ENCODE data around the gene CTDNEP1.

The CTDNEP1 gene

DNA sequence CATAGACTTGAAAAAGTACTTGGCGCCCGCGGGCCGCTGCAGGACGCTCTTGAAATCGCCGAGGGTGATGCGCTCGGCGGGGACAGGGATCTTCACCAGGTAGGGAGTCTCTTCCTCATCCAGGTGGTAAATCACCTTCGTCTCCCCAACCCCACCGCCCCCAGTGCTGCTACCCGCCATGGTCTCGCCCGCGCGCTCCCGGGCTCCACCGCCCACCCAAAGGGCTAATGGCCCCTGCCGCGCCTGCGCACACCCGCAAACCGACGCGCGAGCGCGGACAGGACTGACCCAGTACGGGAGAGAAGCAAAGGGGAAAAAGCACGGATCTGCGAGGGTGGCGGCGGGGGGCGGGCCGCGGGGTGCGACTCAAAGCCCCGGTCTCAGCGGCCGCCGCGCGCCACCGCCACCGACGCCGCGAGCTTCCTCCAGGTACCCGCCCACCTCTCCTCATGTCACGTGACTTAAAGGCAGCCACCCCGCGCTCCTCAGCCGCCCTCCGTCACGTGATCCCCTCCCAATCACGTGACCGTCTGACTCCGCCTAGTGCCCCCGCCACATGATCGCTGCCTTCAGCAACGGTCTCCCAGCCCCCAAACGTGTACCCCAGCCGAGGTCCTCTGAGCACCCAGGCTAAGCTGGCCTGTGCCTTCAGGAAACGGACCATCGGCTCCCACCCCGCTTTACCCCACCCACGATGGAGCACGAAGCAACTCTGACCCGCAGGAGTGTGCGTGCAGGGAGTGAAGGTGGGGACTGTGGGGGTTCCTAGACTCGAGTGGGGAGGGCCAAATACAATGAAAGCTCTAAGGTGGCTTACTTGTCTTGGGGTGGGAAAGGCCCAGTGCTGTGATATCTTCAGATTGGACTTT lies 17.2 kb downstream of the CTDNEP1 start, which contains the start of gene DVL2:
Gene DVL2 (minus strand): TSS at position 435 of the 869 bp plus-strand sequence. CDS start 255 bp downstream, at position 180.
- Histone ChIP-seq H3K36me3 (ENCODE audit: control insufficient read depth, low read depth, low read length) (peaks cover 35% of the 10 kb centered on the region), H3K27ac (ENCODE audit: low read length) (peak within 1 kb of the TSS; percentile 85), H3K4me3 (ENCODE audit: low read length) (peak within 1 kb of the TSS; percentile 96), H3K9me3 (ENCODE audit: control insufficient read depth, low read depth, low read length) (no peaks in the 10 kb centered on the region), H3K27me3 (ENCODE audit: control insufficient read depth, insufficient read depth, low read length) (no peaks in the 10 kb centered on the region), H3K4me1 (ENCODE audit: control insufficient read depth, low read depth, low read length) (peaks cover 13% of the 10 kb centered on the region), H3K9ac (ENCODE audit: low read length) (peak within 1 kb of the TSS; percentile 95)

DNA sequence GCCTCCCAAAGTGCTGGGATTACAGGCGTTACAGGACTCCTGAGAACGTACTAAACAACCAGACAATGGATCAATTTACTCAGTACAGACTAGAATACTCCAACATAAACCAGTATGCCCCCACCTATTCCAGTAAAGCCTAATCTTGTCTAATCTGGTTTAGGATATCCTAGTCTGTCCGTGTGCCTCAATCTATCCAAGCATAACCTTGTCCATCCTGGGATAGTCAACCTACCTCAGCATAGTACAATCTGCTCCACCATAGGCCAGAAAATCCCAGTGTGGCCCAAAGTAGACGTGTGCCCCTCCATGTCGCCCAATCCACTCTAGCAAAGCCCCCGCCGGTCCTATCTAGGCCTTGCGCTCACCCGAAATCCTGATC lies 17.8 kb downstream of the CTDNEP1 start:
- peak overlapping the region; percentile 85 for H3K27ac ChIP-seq (ENCODE audit: low read length)
- H3K36me3 ChIP-seq (ENCODE audit: control insufficient read depth, low read depth, low read length) = peaks cover 41% of the 10 kb centered on the region
- peak overlapping the region; percentile 96 for H3K4me3 ChIP-seq (ENCODE audit: low read length)
- H3K9ac ChIP-seq (ENCODE audit: low read length) = peak overlapping the region; percentile 95
- peaks cover 13% of the 10 kb centered on the region for H3K4me1 ChIP-seq (ENCODE audit: control insufficient read depth, low read depth, low read length)
- no peaks in the 10 kb centered on the region for H3K27me3 ChIP-seq (ENCODE audit: control insufficient read depth, insufficient read depth, low read length)
- H3K9me3 ChIP-seq (ENCODE audit: control insufficient read depth, low read depth, low read length) = no peaks in the 10 kb centered on the region

DNA sequence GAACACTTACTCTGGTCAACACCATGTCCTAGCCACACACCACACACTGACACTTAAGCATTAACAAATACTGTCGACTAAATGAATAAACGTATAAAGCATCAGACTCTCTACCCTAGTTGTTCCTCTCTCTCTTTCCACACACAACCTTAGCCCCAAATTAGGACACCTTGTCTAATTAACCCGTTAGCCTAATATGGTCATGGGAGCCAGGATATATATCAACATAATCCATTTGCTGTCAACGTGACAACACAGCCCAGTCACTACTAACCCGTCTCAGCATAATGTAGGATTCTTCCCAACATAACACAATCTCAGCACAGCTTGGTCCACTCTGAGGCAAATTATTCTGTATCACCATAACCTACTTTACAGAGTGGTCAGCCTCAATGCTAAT lies 19.4 kb downstream of the CTDNEP1 start:
- no peak overlapping the region for H3K9ac ChIP-seq (ENCODE audit: low read length)
- peak overlapping the region; percentile 13 for H3K4me3 ChIP-seq (ENCODE audit: low read length)
- peaks cover 50% of the 10 kb centered on the region for H3K36me3 ChIP-seq (ENCODE audit: control insufficient read depth, low read depth, low read length)

DNA sequence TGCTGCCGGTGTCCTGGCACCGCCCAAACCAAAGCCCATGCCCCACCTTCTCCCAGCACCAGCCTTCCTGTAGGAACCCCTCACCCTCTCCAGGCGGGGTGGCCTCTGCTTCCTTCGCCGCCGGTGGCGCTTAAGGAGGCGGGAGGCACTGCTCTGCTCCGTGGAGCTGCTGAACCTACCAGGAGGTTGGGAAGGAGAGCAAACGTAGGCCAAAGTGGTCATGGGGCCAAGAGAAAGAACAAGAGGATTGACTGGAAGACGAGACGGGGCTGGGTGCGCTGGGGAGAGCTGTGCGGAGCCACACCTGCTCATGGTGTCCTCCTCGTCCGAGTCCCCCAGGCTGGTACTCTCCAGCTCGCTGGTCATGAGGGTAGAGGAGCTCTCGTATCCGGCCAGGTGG lies 22.0 kb downstream of the CTDNEP1 start:
- Histone ChIP-seq H3K9ac (ENCODE audit: low read length) (no peak overlapping the region), H3K36me3 (ENCODE audit: control insufficient read depth, low read depth, low read length) (peaks cover 50% of the 10 kb centered on the region)

More for the DNA sequence above, 19.4 kb downstream of the CTDNEP1 start:
- Histone ChIP-seq H3K27ac (ENCODE audit: low read length) (no peak overlapping the region), H3K4me1 (ENCODE audit: control insufficient read depth, low read depth, low read length) (peaks cover 8% of the 10 kb centered on the region), H3K27me3 (ENCODE audit: control insufficient read depth, insufficient read depth, low read length) (no peaks in the 10 kb centered on the region), H3K9me3 (ENCODE audit: control insufficient read depth, low read depth, low read length) (no peaks in the 10 kb centered on the region)

DNA sequence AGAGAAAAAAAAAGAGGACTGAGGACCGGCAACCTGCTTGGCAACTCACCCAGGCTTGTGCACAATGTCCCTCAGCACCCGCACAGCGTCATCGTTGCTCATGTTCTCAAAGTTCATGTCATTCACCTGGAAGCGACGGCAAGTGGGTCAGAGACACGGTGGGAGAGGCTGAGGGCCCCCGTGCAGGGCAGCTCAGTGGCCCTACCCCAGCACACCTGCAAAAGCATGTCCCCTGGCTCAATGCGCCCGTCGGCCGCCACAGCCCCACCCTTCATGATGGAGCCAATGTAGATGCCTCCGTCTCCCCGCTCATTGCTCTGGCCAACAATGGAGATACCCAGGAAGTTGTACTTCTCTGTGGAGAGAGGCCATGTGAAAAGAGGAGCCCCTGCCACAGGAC lies 22.6 kb downstream of the CTDNEP1 start:
- Histone ChIP-seq H3K4me3 (ENCODE audit: low read length) (no peak overlapping the region), H3K27me3 (ENCODE audit: control insufficient read depth, insufficient read depth, low read length) (no peaks in the 10 kb centered on the region), H3K36me3 (ENCODE audit: control insufficient read depth, low read depth, low read length) (peaks cover 55% of the 10 kb centered on the region), H3K9me3 (ENCODE audit: control insufficient read depth, low read depth, low read length) (no peaks in the 10 kb centered on the region), H3K4me1 (ENCODE audit: control insufficient read depth, low read depth, low read length) (no peaks in the 10 kb centered on the region), H3K27ac (ENCODE audit: low read length) (no peak overlapping the region), H3K9ac (ENCODE audit: low read length) (no peak overlapping the region)

More for the DNA sequence above, 22.0 kb downstream of the CTDNEP1 start:
- no peaks in the 10 kb centered on the region for H3K27me3 ChIP-seq (ENCODE audit: control insufficient read depth, insufficient read depth, low read length)
- no peak overlapping the region for H3K4me3 ChIP-seq (ENCODE audit: low read length)
- H3K9me3 ChIP-seq (ENCODE audit: control insufficient read depth, low read depth, low read length) = no peaks in the 10 kb centered on the region
- H3K4me1 ChIP-seq (ENCODE audit: control insufficient read depth, low read depth, low read length) = peaks cover under 1% of the 10 kb centered on the region
- H3K27ac ChIP-seq (ENCODE audit: low read length) = no peak overlapping the region

DNA sequence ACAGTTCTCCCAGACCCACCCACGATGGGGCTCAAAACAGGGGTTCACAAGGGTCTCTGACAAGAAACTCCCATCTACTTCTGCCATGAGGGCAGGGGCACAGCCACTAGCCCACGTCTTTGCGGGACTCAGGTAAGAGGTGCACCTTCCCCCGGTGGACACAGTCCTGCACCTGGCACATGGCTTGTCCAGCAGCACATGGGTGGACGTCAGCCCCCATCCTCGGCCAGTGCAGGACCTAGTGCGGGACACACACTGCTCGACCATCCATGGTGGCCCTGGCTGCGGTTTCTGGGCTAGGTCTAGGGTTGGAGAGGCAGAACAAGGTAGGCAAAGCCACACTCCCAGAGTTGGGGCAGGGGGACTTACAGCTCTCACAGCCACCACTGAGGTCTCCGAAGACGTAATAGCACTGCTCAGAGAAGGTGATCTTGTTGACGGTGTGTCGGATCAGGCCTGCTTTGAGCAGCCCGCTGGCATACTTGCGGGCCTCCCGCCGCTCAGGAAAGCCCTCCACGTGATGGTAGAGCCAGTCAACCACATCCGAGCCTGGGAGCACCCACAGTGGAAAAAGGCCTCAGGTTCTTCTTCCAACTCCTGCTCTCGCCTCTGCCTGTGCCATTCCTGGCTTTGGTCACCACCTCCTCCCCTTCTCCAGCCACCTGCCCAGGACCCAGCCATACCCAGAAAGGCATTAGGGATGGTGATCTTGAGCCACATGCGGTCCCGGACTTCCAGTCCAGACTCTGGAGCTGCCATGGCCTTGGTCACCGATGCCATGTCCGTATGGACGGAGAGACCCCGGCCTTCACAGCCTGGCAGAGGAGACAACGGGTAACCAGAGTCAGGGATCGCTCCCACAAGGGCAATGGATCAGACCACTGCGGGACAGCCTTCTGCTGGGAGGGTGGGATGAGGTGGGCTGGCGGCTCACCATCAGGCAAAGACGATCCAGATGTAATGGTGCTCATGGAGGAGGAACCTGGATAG lies 24.5 kb downstream of the CTDNEP1 start:
- Histone ChIP-seq H3K4me1 (ENCODE audit: control insufficient read depth, low read depth, low read length) (no peaks in the 10 kb centered on the region), H3K9ac (ENCODE audit: low read length) (no peak overlapping the region), H3K27me3 (ENCODE audit: control insufficient read depth, insufficient read depth, low read length) (no peaks in the 10 kb centered on the region), H3K36me3 (ENCODE audit: control insufficient read depth, low read depth, low read length) (peaks cover 74% of the 10 kb centered on the region), H3K4me3 (ENCODE audit: low read length) (no peak overlapping the region), H3K27ac (ENCODE audit: low read length) (no peak overlapping the region), H3K9me3 (ENCODE audit: control insufficient read depth, low read depth, low read length) (no peaks in the 10 kb centered on the region)

DNA sequence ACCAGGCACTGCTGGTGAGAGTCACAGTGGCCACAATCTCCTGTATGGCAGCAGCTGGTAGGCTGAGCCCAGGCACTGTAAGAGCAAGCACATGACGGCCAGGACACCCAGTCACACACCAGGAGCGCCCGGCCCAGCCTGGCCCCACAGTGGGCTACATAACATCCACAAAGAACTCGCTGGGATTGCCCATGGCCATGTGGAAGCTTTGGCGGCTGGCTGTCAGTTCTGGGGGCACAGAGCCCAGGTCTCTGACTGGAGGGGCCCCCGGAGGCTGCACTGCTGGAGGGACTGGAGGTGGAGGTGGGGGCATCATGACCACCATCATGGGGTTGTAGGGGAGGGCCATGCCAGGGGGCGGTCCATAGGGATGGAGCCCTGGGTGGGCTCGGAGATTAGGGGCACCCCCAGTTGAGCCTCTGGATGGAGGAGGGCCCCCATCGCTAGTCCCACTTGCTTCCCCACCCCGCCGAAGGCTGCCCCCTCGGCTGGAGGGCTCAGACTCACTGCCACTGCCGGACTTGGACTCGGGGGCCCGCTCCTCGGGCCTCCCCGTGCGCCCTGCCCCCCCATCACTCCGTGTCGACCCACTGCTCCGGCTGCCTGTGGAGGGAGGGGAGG lies 25.7 kb downstream of the CTDNEP1 start:
- H3K36me3 ChIP-seq (ENCODE audit: control insufficient read depth, low read depth, low read length) = peaks cover 74% of the 10 kb centered on the region
- H3K9me3 ChIP-seq (ENCODE audit: control insufficient read depth, low read depth, low read length) = no peaks in the 10 kb centered on the region
- H3K4me1 ChIP-seq (ENCODE audit: control insufficient read depth, low read depth, low read length) = no peaks in the 10 kb centered on the region
- no peaks in the 10 kb centered on the region for H3K27me3 ChIP-seq (ENCODE audit: control insufficient read depth, insufficient read depth, low read length)
- no peak overlapping the region for H3K9ac ChIP-seq (ENCODE audit: low read length)
- no peak overlapping the region for H3K4me3 ChIP-seq (ENCODE audit: low read length)
- H3K27ac ChIP-seq (ENCODE audit: low read length) = no peak overlapping the region

DNA sequence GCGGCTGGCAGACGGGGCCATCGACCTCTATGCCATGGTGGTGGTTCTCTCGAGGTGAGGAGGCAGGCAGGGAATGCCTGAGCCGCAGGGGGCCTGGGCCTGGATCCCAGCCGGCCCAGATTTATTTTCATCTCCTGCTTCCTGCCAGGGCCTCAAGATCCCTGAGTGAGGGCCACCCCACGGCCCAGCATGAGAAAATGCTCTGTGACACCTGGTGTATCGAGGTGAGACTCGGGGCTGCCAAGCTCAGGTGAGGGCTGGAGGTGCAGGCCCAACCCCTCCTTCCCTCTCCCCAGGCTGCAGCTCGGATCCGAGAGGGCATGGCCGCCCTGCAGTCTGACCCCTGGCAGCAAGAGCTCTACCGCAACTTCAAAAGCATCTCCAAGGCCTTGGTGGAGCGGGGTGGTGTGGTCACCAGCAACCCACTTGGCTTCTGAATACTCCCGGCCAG lies 26.8 kb downstream of the CTDNEP1 start:
- Histone ChIP-seq H3K36me3 (ENCODE audit: control insufficient read depth, low read depth, low read length) (peaks cover 68% of the 10 kb centered on the region), H3K27me3 (ENCODE audit: control insufficient read depth, insufficient read depth, low read length) (no peaks in the 10 kb centered on the region), H3K27ac (ENCODE audit: low read length) (no peak overlapping the region), H3K9me3 (ENCODE audit: control insufficient read depth, low read depth, low read length) (no peaks in the 10 kb centered on the region), H3K4me1 (ENCODE audit: control insufficient read depth, low read depth, low read length) (peaks cover 5% of the 10 kb centered on the region), H3K9ac (ENCODE audit: low read length) (no peak overlapping the region), H3K4me3 (ENCODE audit: low read length) (no peak overlapping the region)

DNA sequence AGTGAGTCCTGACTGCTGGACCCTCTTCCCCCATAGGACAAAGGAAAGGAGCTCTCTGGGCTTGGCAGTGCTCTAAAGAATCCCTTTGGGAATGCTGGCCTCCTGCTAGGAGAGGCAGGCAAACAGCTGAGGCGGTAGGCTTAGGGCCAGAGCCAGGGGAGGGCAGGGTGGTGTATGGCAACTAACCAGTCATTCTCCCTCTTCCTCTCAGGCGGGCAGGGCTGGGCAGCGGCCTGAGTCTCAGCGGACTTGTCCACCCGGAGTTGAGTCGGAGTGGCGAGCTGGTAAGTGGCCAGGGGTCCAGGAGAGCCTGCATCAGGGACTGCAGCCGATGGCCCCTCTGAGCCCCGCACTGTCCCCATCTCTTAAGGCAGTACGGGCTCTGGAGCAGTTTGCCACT lies 27.4 kb downstream of the CTDNEP1 start:
- Histone ChIP-seq H3K9me3 (ENCODE audit: control insufficient read depth, low read depth, low read length) (no peaks in the 10 kb centered on the region), H3K4me3 (ENCODE audit: low read length) (no peak overlapping the region), H3K9ac (ENCODE audit: low read length) (no peak overlapping the region), H3K27ac (ENCODE audit: low read length) (no peak overlapping the region), H3K27me3 (ENCODE audit: control insufficient read depth, insufficient read depth, low read length) (no peaks in the 10 kb centered on the region), H3K4me1 (ENCODE audit: control insufficient read depth, low read depth, low read length) (peaks cover 9% of the 10 kb centered on the region), H3K36me3 (ENCODE audit: control insufficient read depth, low read depth, low read length) (peaks cover 62% of the 10 kb centered on the region)

DNA sequence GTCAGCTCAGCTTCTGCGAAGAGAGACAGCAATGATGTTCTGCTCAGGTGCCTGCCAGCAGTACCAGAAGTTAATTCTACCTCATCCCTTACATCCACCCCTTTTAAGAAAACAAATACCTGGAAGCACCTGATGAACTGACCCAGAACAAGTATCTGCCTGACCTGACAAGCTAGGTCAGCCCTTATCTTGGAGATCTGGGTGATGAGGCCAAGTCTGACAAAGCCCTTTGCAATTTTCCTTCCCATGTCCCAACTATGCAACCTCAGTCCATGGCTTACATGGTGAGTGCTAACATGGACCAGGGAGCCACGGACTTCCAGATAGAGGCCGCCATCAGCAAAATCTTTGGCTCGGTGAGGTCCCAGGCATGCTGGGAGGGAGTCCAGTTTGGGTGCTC lies 28.2 kb downstream of the CTDNEP1 start:
- no peak overlapping the region for H3K4me3 ChIP-seq (ENCODE audit: low read length)
- H3K4me1 ChIP-seq (ENCODE audit: control insufficient read depth, low read depth, low read length) = peaks cover 16% of the 10 kb centered on the region
- H3K9me3 ChIP-seq (ENCODE audit: control insufficient read depth, low read depth, low read length) = no peaks in the 10 kb centered on the region
- no peak overlapping the region for H3K9ac ChIP-seq (ENCODE audit: low read length)
- no peaks in the 10 kb centered on the region for H3K27me3 ChIP-seq (ENCODE audit: control insufficient read depth, insufficient read depth, low read length)
- no peak overlapping the region for H3K27ac ChIP-seq (ENCODE audit: low read length)
- peaks cover 55% of the 10 kb centered on the region for H3K36me3 ChIP-seq (ENCODE audit: control insufficient read depth, low read depth, low read length)

DNA sequence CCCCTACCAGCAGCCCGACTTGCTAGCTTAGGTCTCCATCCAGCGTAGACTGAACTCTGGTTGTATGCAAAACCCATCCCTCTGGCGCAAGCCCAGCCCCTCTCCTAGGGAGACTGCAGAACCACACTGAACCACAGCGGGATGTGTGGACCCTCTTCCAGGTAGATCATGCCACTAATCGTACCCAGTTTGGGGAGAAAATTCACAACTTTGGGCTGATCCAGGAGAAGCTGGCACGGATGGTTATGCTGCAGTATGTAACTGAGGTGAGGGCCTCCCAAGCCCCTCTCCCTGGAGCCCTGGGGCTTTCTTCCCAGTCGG lies 28.6 kb downstream of the CTDNEP1 start:
- no peak overlapping the region for H3K9ac ChIP-seq (ENCODE audit: low read length)
- peaks cover 51% of the 10 kb centered on the region for H3K36me3 ChIP-seq (ENCODE audit: control insufficient read depth, low read depth, low read length)
- peaks cover 18% of the 10 kb centered on the region for H3K4me1 ChIP-seq (ENCODE audit: control insufficient read depth, low read depth, low read length)
- no peaks in the 10 kb centered on the region for H3K9me3 ChIP-seq (ENCODE audit: control insufficient read depth, low read depth, low read length)
- H3K27me3 ChIP-seq (ENCODE audit: control insufficient read depth, insufficient read depth, low read length) = no peaks in the 10 kb centered on the region
- H3K4me3 ChIP-seq (ENCODE audit: low read length) = no peak overlapping the region
- H3K27ac ChIP-seq (ENCODE audit: low read length) = no peak overlapping the region
